Activated T-cell treated with anti-CD3 and anti-CD28 coated beads, Interleukin-2, amount 50 U/mL, for 1 hour (primary cell): Measurements from ENCODE around the gene C16orf92.

ENCODE experiments used
- DNase-seq: peaks from one replicate; pipeline ENCODE4 v3.0.0-alpha.2; 2020

The C16orf92 gene

DNA sequence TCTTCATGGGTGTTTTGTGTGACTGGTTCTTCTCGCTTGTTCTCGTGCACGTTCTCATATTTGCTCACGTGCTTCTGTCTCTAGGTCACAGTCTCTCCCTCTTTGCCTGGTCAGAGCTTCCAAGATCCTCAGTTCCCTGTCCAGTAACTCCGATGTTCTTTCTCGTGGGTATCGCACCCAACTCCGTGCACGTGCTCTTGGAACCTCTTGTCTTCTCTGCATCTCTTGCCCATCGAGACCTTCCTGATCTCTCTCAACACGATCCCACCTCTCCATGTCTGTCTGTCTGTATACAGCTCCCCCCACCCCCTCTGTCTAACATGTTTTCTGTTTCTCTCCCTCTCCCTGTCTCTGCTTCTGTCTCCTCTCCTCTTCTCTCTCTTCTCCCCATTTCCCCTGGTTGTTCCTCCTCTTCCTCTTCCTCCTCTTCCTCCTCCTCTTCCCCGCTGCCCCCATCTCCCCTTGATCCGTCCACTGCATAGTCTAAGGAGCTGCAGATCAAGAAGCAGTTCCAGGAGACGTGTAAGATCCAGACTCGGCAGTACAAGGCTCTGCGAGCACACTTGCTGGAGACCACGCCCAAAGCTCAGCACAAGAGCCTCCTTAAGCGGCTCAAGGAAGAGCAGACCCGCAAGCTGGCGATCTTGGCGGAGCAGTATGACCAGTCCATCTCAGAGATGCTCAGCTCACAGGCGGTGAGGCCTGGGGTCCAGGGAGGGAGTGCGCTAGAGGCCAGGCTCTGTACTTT is 33.7 kb upstream of the C16orf92 start:
- DNase-seq, result no peak

DNA sequence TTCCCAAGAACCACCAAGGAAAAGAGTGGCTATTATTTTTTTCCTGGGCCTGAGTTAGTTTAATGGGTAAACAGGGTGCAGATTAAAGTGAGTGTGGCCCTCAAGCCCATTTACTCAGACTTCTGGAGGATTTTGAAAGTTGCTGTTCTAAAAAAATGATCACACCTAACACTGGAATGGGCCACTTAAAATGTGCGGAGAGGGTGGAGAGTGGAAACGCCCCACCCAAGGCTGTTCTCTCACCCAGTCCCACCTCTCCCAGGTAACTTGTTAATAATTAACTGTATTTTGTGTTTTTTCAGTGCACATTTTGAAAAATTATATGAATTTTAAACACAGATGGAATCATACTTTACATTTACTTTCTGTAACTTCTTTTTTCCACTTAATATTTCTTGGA is 33.0 kb upstream of the C16orf92 start:
- no peak for DNase-seq

DNA sequence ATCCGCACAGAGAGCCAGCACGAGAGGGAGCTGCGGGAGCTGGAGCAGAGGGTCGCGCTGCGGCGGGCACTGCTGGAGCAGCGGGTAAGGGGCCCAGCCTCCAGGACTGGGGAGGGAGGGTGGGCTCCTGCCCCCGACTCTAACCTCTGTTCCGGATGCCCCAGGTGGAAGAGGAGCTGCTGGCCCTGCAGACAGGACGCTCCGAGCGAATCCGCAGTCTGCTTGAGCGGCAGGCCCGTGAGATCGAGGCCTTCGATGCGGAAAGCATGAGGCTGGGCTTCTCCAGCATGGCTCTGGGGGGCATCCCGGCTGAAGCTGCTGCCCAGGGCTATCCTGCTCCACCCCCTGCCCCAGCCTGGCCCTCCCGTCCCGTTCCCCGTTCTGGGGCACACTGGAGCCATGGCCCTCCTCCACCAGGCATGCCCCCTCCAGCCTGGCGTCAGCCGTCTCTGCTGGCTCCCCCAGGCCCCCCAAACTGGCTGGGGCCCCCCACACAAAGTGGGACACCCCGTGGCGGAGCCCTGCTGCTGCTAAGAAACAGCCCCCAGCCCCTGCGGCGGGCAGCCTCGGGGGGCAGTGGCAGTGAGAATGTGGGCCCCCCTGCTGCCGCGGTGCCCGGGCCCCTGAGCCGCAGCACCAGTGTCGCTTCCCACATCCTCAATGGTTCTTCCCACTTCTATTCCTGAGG is 32.0 kb upstream of the C16orf92 start:
- no peak for DNase-seq

- DNase-seq, result no peak
Measured at GRCh38 chr16:29991571-29991904, 31.5 kb upstream of the C16orf92 start.

- no peak for DNase-seq
Measured at GRCh38 chr16:29992344-29992967, 30.5 kb upstream of the C16orf92 start.

- DNase-seq, result no peak
Measured at GRCh38 chr16:29993191-29993902, 29.7 kb upstream of the C16orf92 start.

GRCh38 chr16:29993903-29994599 is 28.9 kb upstream of the C16orf92 start:
- no peak for DNase-seq

DNA sequence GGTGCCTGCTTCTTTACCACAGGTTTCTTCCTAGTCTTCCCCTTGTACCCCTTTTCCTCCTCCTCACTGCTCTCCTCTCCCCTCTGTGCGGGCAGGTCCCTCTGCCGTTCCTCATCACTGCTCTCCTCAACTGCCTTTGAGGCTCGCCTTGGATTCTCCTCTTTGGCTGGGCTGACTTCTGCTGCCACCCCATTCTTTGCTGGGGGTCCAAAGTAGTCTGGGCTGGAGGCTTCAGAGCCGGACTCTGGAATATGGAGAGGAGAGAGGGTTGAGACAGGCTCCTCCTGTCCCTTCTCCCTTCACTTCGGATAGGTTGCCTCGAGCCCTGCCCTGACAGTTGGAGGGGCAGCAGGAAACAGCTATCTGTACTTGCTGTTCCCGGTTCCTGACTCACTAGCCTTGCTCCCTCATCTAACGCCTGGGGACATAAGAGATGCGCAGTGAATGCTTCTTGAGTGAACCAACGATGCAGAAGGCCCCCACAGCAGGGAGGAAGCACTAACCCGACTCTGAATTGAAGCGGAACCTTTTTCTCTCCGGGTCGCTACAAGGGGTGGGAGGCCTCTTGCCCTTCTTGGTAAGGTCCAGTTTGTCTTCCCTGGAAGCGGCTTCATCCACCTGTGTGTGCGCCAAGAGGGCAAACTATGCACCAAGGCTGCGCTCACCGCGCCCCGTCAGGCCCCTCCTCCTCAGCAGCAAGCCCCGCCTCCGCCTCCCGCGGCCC is 28.2 kb upstream of the C16orf92 start:
- no peak for DNase-seq

GRCh38 chr16:29995324-29995910 is 27.6 kb upstream of the C16orf92 start, which contains the start of gene HIRIP3:
Gene HIRIP3 (minus strand): TSS chr16:29995617. CDS start chr16:29995605, 12 bp downstream.
- DNase-seq, result peak; percentile 86

GRCh38 chr16:29995911-29996765 is 26.9 kb upstream of the C16orf92 start, which contains the start of gene INO80E:
Gene INO80E (plus strand): TSS chr16:29996241. CDS start chr16:29996311, 70 bp downstream.
- peak; percentile 99 for DNase-seq

DNA sequence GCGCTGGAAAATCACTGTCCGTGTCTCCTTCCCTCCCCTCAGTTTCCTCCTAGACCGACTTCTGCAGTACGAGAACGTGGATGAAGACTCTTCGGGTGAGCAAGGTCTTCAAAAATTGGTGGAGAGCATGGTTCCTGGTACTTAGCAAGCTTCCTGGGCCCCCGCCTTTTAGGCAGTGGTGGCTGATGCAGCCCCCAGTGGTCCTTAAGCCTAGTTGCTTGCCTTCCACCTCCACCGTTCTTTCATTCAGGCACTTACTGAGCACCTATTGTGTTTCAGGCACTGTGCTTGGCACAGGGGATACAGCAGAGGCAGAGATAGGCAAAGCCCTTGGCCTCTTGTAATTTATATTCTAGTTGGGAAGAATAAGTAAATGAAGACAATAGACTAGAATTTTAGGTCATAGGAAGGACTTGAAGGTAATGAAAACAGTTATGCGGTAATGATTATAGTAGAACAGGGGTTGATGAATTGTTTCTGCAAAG is 26.2 kb upstream of the C16orf92 start:
- DNase-seq, result no peak

- no peak for DNase-seq
Measured at GRCh38 chr16:29999605-30000004, 23.4 kb upstream of the C16orf92 start.

- no peak for DNase-seq
Measured at GRCh38 chr16:30000735-30001631, 22.0 kb upstream of the C16orf92 start.

GRCh38 chr16:30002614-30003346 is 20.2 kb upstream of the C16orf92 start:
- no peak for DNase-seq

GRCh38 chr16:30003670-30004423 is 19.2 kb upstream of the C16orf92 start:
- DNase-seq, result no peak

DNA sequence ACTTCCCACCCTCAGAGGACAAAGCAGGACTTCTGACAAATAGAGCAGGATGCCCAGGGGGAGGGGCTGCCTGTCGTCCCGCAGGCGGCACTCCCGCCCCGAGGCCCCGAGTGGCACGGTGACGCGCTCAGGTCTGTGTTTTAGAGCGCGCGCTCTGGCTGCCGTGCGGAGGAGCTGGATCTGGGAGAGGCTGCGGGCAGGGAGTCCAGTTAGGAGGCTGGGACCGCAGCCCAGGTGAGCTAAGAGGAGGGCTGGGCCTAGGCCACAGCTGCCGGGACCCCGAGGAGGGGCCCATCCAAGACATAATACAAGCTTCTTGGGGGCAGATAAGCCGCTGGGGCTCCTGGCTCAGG is 18.6 kb upstream of the C16orf92 start:
- DNase-seq, result no peak

GRCh38 chr16:30004811-30005242 is 18.2 kb upstream of the C16orf92 start:
- no peak for DNase-seq
